ENCODE measurements around the gene ADAMTS8.
A peak's percentile ranks its signal among the peaks of the same experiment; 100 is the strongest.

The ADAMTS8 gene

GRCh38 chr11:130394615-130395014 is 33.8 kb downstream of the ADAMTS8 start:
- no peak for DNase-seq

DNA sequence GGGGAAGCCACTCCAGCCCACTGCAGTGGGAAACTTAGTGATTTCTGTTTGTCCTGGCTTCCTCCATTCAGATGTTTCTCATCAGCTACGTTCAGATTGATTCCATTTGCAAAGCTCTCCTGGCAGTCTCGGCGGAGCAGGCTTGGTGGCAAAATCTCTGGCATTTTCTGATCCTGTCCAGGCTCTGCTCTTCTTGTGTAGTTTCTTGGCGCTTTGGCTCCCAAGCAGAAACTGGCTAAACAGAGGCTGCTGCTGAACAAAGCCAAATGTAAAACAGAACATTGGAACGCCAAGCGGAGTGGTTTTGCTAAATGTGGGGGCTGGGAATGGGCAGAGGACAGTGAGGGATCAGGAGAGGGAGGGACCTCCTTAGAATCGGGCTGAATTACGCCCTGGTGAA is 36.7 kb downstream of the ADAMTS8 start:
- DNase-seq = no peak

- DNase-seq = peak; percentile 28
These were observed 38.2 kb downstream of the ADAMTS8 start for GRCh38 chr11:130390071-130390758.

DNA sequence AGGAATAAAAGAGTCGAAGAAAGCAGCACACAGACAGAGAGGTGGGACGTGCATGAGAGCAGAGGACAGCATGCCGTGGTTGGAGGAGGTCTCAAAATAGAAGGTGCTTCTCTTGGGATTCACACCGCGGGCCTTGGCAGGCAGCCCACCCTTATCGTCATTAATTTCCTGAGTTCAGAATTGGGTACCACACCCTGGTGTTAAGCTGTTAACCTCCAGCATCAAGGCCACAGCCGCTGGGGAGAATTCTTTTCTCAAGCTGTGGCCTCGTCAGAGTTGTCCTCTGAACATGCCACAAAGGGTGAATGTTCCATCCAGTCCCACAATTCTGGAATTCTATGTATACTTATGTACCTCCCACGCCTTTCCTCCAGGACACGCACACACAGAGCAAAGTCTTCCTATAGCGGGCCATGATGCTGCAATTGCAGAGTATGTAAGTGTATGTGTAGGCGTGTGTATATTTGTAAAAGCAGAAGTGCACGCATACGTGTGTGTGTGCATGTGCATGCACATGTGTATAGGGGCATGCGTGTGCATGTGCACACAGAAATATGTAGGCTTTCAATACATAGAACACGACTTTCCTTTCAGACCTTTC is 39.0 kb downstream of the ADAMTS8 start:
- DNase-seq = peak; percentile 2

DNA sequence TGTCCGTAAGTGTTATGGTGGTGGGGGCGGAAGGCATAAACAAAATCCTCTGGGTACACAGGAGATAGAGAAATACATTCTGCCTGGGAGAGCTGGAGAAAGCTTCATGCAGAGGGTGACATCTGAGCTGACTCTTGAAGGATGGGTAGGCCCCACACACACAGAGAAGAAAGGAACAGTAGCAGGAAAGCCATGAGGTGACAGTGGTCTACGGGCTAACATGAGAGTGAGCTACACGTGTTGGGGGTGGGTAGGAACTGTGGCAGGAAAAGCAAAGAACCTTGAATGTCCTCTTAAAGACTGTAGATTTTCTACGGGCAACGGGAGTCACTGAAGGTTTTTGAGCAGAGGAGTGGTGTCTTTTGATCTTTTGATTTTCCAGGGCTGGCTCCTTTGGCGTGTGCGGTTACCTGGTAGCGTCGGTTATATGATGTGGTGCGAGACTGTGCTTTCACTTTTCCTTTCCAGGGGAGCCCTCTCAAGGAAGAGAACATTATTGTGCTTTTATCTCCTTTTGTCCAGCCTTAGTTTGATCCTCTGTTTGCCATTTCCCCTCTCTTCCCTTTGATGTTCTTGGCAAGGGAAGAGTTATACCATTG is 39.7 kb downstream of the ADAMTS8 start:
- DNase-seq = no peak

DNA sequence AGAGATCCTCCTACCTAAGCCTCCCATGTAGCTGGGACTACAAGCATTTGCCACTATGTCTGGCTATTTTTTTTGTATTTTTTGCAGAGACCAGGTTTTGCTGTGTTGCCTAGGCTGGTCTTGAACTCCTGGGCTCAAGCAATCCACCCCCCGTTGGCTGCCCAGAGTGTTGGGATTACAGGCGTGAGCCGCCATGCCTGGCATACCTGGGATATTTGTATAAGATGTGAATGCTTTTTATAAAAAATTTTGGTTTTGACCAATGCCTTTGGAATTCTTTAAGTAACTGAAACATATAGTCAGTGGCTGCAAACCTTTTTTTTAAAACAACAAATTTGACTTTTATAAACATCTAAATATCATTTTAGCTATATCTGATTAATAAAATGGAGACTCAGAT is 42.4 kb downstream of the ADAMTS8 start:
- DNase-seq = no peak

GRCh38 chr11:130383344-130384211 is 44.8 kb downstream of the ADAMTS8 start:
- DNase-seq = no peak

DNA sequence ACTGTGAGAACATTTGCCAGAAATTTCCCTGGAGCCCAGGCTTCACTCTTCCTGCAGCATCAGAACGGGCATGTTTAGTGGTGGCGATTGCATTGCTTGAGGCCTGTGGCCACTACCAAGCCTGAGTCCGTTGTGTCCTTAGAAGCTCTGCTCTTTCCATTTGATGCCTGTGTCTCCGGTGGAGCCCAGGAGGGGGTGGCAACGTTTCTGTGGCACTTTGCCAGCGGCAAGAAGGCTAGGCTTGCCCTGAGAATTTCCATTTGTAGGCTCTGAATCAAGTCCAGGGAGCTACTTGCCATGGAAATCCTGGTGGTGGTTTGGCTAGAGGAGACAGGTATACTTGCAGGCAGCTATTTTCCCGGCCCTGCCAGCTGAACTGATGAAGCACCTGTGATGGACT is 47.1 kb downstream of the ADAMTS8 start:
- DNase-seq = peak; percentile 22

- no peak for DNase-seq
These were observed 47.6 kb downstream of the ADAMTS8 start for GRCh38 chr11:130380778-130381177.

DNA sequence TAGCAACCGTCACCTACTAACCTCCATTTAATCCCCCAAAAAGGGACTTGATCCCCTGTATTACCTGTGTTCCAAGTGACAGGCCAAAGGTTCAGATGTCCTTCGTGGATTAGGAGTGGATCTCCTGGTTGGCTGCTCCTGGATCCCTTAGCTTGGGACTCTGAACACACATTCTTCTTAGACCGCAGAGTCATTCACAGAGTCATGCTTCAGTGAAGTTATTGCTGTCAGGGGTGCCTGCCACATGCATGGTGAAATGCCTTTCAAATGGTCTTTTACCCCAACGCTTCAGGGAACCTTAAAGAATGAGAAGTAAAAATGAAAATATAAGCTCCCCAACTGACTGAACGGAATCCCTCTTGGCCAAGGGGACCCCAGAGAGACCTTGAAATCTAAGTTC is 49.1 kb downstream of the ADAMTS8 start:
- DNase-seq = no peak

DNA sequence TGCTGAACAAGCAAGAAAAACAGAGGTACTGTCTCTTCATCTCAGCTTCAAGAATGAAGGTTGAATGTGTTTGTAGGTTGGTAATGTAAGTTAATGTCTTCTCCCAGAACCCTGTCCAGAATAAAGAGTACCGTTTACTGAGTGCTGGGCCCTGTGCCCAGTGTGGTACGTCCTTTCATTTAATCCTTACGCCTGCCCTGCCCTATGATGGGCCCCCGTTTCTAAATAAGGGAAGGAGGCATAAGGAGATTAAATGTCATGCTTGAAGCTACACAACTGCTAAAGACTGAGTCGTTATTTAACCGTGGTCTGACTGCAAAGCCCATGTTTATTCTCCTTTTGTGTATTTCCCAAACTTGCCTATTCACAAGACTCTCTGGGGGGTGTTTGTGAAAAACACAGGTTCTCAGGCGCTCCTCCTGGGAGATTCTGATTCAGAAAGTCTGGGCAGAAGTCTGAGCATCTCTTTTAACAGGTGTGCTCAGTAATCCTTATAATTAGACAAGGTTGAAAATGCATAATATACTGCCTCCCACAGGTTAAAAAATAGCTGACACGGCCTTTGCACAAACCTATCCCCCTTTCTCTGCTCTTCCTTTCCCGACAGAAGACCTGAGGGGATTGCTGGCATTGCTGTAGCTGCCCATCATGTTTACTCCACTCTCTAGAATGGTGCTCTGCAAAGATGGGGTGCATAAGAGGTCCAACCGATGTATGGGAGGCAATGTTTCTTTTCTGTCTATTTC is 57.4 kb downstream of the ADAMTS8 start:
- peak; percentile 30 for DNase-seq

GRCh38 chr11:130369713-130370112 is 58.7 kb downstream of the ADAMTS8 start:
- no peak for DNase-seq

DNA sequence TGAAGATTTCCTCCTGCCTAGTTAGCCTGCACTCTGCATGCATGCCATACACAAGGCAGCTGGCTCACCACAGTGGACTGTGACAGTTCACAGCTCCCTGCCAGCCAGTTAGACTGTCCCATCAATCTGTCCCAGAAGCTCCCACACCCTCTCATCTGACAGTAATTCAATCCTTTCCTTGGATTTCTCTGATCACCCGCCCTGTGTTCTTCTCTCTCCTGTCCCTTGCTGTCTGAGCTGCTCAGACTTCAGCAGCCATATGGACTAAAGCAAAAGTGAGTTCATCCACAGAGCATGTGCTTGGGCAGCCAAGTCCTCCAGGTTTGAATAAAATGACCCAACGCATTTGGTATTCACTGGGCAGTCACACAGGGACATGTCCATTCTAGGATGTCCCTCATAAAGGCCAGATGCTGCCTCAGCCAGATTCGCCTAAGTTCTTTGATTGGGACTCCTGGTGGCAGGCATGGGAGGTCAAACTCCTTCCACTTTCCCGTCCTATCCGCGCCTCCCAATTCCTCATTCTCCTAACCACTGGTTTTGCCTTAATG is 59.2 kb downstream of the ADAMTS8 start:
- no peak for DNase-seq

- DNase-seq = no peak
These were observed 69.0 kb downstream of the ADAMTS8 start for GRCh38 chr11:130359419-130359818.

- no peak for DNase-seq
These were observed 70.0 kb downstream of the ADAMTS8 start for GRCh38 chr11:130358398-130358797.

Data from NCI-H1105 treated with DMSO at 0.1 percent for 48 hours (cell line).